ENCODE data around the gene RCN2.
"Not testable (repeated sequence)": the region's sequence is repeated elsewhere in the genome, so short reads cannot be mapped to it uniquely, and the experiment has no call there.

RCN2 gene, protein sequence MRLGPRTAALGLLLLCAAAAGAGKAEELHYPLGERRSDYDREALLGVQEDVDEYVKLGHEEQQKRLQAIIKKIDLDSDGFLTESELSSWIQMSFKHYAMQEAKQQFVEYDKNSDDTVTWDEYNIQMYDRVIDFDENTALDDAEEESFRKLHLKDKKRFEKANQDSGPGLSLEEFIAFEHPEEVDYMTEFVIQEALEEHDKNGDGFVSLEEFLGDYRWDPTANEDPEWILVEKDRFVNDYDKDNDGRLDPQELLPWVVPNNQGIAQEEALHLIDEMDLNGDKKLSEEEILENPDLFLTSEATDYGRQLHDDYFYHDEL

DNA sequence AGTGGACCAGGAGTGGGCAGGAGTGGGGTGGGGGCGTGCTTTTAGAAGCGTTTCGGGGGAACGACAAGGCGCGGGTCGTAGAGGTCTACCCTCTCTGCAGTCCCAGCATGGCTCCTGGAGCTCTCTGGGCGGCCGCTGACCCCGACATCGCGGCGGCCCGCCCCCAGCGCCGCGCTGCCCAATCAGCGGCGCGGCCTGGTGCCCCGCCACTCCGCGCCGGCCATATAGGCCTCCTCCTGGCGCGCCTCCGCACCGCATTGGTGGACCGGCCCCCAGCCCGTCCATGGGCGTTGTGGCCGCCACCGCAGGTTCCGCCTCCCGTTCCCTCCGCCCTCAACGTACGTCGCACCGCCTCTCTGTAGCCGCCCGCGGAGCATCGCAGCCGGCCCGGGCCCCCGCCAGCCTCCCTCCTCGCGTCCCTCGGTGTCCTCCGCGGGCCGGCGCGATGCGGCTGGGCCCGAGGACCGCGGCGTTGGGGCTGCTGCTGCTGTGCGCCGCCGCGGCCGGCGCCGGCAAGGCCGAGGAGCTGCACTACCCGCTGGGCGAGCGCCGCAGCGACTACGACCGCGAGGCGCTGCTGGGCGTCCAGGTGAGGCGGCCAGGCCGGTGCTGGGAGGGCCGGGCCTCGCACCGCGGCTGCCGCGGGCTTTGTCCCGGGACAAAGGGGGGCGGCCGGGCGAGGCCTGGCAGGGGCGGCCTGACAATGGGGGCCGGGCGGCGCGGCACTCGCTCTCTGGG is at the start of gene RCN2:
TSS of gene RCN2 (plus strand) at position 353 of the 738 bp plus-strand sequence. CDS start at position 446, 93 bp downstream.
- DNase-seq = peak; percentile 91 to 92

DNA sequence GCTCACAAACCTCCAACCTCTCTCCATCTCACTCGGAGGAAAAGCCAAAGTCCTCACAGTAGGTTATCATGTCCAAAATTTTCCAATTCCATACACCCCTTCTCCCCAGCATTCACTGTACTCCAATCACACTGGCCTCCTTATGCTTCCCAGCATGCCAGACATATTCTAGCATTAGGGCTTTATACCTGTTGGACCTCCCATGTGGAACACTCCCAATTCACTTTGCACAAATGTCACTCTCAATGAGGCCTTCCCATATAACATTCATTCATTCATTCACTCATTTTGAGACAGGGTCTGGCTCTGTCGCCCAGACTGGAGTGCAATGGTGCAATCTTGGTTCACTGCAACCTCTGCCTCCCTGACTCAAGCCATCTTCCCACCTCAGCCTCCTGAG is 46.3 kb upstream of the RCN2 start:
- DNase-seq = no peak

DNA sequence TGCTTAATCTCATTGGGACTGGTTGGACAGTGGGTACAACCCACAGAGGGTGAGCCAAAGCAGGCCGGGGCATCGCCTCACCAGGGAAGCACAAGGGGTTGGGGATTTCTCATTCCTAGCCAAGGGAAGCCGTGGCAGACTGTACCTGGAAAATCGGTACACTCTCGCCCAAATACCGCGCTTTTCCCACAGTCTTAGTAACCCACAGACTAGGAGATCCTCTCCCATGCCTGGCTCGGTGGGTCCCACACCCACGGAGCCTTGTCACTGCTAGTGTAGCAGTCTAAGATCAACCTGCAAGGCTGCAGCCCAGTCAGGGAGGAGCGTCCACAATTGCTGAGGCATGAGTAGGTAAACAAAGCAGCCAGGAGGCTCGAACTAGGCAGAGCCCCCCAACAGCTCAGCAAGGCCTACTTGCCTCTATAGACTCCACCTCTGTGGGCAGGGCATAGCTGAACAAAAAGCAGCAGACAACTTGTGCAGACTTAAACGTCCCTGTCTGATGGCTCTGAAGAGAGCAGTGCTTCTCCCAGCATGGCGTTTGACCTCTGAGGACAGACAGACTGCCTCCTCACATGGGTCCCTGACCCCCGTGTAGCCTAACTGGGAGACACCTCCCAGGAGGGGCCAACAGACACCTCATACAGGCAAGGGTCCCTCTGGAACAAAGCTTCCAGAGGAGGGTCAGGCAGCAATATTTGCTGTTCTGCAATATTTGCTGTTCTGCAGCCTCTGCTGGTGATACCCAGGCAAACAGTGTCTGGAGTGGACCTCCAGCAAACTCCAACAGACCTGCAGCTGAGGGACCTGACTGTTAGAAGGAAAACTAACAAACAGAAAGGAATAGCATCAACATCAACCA is 44.0 kb upstream of the RCN2 start:
- not testable (repeated sequence) for DNase-seq

DNA sequence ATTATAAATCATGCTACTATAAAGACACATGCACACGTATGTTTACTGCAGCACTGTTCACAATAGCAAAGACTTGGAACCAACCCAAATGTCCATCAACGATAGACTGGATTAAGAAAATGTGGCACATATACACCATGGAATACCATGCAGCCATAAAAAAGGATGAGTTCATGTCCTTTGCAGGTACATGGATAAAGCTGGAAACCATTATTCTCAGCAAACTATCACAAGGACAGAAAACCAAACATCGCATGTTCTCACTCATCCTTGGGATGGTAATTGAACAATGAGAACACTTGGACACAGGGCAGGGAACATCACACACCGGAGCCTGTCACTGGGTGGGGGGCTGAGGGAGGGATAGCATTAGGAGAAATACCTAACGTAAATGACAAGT is 38.7 kb upstream of the RCN2 start:
- DNase-seq = not testable (repeated sequence)

DNA sequence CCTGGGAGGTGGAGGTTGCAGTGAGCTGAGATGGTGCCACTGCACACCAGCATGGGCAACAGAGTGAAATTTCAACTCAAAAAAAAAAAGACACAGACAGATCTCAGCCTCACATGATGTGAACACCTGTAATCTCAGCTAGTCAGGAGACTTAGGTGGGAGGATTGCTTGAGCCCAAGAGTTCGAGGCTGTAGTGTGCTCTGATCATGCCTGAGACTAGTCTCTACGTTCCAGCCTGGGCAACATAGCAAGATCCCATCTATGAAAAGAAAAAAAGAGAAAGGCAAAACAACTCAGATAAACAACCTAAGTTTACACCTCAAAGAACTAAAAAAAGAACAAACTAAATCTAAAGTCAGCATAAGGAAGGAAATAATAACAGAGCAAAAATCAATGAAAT is 37.4 kb upstream of the RCN2 start:
- no peak for DNase-seq

DNA sequence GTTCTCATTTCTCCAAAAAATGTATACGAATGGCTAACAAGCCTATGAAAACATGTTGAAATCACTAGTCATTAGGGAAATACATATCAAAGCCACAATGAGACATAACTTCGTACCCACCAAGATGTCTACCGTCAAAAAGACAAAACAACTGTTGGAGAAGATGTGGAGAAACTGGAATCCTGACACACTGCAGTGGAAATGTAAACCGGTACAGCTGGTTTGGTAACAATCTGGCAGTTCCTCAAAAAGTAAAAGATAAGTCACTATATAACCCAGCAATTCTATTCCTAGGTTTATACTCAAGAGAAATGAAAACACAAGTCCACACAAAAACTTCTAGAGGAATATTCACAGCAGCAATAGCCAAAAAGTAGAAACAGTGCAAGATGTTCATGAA is 33.4 kb upstream of the RCN2 start:
- no peak for DNase-seq

DNA sequence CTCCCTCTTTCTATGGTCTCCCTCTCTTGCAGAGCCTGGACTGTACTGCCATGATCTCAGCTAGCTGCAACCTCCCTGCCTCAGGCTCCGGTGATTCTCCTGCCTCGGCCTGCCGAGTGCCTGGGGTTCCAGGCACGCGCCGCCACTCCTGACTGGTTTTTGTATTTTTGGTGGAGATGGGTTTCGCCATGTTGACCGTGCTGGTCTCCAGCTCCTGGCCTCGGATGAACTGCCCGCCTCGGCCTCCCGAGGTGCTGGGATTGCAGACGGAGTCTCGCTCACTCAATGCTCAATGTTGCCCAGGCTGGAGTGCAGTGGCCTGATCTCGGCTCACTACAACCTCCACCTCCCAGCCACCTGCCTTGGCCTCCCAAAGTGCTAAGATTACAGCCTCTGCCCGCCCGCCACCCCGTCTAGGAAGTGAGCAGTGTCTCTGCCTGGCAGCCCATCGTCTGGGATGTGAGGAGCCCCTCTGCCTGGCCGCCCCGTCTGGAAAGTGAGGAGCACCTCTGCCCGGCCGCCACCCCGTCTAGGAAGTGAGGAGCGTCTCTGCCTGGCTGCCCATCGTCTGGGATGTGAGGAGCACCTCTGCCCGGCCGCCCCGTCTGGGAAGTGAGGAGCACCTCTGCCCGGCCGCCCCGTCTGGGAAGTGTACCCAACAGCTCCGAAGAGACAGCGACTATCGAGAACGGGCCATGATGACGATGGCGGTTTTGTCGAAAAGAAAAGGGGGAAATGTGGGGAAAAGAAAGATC is 32.2 kb upstream of the RCN2 start:
- DNase-seq = not testable (repeated sequence)

DNA sequence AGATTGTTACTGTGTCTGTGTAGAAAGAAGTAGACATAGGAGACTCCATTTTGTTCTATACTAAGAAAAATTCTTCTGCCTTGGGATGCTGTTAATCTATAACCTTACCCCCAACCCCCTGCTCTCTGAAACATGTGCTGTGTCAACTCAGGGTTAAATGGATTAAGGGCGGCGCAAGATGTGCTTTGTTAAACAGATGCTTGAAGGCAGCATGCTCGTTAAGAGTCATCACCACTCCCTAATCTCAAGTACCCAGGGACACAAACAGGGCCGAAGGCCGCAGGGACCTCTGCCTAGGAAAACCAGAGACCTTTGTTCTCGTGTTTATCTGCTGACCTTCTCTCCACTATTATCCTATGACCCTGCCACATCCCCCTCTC is 31.6 kb upstream of the RCN2 start:
- DNase-seq = not testable (repeated sequence)

DNA sequence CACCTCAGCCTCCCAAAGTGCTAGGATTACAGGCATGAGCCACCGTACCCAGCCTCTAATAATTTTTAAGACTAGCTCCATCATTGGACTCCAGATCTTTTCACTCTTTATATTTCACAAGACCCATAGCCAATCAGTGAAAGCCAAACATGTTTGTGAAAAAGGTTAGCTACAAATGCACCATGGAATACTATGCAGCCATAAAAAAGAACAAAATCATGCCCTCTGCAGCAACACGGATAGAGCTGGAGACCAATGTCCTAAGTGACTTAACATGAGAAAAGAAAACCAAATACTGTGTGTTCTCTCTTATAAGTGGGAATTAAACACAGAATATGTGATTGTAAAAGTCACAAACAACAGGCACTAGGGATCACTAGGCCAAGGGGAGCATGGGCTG is 29.6 kb upstream of the RCN2 start:
- no peak for DNase-seq

DNA sequence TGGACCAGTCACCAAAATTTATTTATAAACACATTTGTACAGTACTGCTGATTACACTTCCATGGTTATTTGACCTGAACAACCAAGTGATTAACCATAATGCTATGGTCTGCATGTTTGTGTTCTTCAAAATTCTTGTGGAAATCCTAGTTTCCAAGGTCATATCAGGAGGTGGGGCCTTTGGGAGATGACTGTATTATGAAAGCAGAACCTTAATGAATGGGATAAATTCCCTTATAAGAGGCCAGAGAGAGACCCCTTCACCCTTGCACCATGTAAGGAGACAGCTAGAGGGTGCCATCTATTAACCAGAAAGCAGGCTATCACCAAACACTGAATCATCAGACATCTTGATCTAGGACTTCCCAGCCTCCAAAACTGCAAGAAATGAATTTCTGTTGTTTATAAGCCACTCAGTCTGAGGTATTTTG is 28.3 kb upstream of the RCN2 start:
- DNase-seq = peak in 1 of 2 experiments; percentile 68

DNA sequence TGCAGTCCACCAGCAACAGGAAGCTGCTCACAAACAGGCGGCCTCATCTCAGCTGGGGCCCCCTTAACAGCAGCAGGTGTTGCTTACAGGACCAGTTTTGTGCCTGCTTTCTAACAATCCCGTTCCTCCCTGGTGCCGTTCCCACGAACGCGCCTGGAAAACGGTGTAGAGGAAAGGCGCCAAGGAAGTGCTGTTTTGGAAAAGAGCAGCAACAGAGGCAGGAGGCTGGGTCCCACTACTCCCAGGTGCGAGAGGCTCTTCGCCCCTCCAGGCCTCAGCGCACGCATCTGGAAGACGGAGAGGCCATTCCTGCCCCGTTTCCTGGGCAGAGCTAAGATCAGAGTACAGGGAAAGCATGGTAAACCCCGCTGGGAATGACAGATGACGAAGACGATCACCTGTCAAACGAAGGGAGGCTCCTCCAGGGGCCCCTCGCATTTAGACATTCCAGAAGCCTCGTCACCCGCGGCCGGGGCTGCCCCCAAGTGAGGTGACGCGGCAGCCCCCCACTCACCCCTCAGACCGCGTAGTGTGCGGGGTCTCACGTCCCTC is 27.0 kb upstream of the RCN2 start:
- DNase-seq = peak; percentile 20 to 50

DNA sequence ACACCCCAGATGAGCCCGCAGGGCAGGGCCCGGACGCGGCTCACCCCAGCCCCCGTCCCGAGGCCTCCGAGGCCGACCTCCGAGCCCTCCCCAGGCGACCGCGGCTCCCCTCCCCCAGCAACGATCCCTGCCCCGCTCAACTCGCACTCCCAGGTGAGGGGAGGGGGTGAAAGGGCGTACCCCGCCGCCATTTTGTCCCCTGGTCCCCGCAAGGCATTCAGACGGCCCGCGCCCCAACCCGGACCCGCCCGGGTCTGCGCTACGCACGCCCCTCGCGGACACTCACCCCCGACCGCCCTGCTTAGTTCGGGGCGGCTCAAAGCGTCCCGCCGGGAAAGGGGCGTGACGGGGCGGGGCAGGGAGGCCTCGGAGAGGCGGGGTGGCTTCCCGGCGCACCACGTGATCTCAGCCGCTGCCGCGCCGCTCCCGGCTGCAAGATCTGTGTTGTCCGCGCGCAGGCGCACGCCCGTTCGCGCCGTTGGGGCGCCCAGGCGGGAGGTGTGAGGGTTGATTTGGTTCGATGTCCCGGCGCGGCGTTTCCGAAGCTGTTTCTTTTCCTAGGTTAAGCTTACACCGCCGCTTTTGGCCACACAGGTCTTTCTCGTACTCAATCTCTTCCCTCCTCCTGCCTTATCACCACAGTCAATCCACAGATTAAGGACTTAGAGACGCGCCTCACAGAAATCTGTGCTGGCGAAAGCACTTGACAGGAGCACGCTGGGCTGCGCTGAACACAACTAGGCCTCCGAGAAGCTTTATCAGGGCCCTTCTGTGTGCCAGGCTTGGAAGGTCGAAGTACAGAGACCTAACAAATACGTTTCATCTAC is 26.3 kb upstream of the RCN2 start, which contains the start of gene SCAPER:
TSS of gene SCAPER (minus strand) at position 328 of the 827 bp plus-strand sequence. CDS start 21,523 bp downstream, outside the sequence.
- peak; percentile 70 to 89 for DNase-seq

DNA sequence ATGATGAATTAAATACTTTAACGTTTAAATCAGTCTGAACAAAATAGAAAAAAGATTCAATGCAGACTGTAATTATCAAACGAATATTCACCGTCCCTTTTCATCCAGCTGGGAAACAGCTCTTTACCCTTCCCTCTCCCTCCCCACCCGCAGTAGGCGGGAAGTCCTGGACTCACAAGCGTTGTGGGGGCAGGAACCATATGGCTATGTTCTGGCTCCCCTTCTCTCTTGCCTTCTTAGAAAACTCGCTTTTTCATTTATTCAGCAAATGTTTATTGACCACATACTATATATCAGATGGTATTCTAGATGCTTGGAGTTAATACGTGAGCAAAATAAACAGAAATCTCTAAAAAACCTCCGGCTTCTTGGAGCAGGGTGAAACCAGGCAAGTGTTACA is 25.7 kb upstream of the RCN2 start:
- DNase-seq = no peak

DNA sequence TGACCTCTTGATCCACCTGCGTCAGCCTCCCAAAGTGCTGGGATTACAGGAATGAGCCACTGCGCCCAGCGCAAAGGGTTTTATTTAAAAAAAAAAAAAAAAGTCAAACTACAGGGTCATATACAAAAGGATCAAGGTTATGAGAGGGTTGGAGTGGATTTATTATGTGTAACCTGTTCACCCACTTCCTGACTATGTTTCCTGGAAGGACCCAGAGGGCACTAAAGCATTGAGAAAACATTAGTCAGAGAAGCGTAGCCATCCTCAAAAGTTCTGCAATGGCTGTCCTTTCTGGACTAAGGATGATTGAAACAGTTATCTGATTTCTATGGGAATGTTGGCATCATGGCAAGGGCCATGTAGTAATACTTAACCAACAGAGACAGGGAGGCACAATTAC is 19.1 kb upstream of the RCN2 start:
- no peak for DNase-seq

DNA sequence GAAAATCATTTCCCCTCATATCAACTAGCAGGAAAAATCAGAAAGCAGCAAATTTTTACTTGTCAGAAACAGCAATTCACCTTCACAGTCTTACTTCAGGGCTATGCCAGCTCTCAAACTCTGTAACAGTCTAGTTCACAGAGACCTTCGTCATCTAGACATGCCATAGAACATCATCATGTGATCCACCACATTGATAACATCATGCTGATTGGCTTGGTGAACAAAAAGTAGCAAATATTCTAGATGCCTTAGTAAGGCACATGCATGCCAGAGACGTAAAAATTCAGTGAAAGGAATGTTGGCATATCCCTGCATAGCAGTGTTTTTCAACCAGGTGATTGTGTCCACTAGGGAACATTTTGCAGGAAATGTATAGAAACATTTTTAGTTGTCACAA is 17.8 kb upstream of the RCN2 start:
- DNase-seq = no peak

DNA sequence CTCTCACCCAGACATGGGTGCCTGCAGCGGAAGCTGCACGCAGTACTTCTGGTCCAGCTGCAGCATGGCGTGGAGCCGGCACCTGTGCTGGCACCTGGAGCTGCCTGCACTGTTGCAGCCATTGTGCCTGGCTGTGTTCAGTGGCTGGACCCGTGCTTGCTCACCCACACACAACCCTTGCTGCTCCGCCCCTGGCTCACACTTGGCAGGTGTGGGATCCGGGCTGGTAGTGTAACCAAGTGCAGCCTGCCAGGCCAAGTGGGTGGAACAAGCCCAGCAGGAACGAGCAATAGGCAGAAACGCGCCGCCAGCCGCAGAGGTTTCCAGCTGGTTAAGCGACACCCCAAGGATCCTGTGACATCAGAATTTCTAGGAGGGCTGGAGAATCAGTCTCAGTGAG is 15.2 kb upstream of the RCN2 start:
- no peak for DNase-seq

DNA sequence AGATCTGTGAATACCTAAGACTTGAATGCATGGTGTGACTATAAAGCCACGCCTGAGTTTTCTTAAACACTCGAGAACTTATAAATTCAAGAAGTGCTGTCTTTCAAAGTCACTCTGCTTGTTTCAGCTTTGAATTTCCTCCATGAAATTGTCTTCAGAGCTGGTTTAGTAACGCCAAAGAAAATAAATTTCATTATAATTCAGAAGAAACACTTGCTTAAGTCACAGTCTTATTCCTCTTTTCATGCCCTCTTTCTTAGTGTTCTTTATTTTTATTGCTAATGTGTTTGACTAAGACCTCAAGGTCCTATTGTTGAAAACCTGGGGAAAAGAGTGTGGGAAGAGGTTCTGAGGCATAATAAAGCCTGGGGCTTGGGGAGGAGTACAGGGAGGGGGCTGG is 3.3 kb upstream of the RCN2 start:
- no peak for DNase-seq

DNA sequence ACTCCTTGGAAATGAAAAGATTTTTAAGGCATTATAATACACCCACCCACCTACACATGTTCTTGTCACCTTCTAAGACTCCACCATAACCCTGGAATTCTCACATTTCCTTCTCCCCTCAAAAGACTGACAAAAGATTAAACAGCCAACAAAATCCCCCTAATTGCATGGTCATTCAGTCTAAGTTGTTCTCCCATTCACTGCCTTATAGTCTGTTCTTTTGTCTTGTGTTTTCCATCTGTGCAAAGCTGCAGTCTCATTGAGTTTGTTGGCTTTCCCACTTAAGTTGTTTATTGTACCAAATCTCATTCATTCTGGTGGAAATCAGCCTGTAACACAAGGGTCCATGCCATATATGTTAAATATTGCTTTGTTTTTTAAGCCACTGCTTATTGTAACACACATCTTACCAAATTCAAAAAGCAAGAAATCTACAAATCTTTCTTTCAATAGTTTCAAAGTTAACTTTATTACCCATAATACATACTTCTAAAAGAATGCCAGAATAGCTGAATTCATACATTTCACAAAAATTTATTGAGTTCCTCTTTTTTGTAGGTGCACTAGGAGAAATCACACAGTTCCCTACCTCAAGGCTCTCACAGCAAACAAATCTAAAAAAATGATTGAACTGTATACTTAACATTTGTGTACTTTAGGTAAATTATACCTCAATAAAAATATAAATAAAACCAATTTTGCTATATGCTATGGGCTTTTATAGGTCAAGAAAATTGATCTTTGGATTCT is 2.4 kb upstream of the RCN2 start:
- DNase-seq = no peak

DNA sequence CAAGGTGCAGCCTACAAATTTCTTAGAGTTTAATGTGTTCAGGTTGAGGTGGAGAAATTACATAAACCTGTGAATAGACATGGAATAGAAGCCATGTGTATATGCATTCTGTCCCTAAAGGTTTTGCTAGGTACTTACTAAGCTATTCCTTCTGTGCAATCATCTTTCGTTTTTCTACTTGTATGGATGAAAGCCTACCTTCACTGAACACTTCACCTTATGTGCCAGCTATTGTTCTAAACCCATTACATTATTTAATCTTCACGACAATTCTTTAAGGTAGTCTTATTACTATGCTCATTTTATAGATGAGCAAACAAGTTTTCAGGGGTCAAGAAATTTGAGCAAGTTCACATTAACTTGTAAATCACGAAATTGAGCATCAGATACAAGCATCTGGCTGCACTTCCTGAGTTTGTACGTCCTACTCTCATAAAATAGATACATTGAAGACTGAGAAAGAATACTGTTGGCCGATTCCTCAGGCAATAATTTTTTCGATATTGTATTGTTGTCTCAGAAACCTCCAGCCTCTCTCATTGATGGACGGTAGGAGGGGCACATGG is 635 bp upstream of the RCN2 start:
- no peak for DNase-seq
